Glomerular endothelial cell (primary cell): ENCODE measurements around the gene RPL13A. TPM values are rescaled to one million over a fixed set of nuclear protein-coding genes. Genes with fewer than 3 reads are reported as not detected.

Experiments
- DNase-seq: peaks from one replicate; pipeline ENCODE4 v3.0.0-alpha.2; 2011; ENCODE audit warnings: low read depth, low spot score; ENCODE audit errors: extremely low read depth
- total RNA-seq: library from RNA; depleted of rRNA; stranded (reverse); fragments of >200 nt; gene quantifications from 2 replicates; pipeline ENCODE4 v1.2.3, GENCODE V29; 2015

The RPL13A gene
- total RNA-seq, 1 donor from 2014 or later: 1,767 TPM

DNA sequence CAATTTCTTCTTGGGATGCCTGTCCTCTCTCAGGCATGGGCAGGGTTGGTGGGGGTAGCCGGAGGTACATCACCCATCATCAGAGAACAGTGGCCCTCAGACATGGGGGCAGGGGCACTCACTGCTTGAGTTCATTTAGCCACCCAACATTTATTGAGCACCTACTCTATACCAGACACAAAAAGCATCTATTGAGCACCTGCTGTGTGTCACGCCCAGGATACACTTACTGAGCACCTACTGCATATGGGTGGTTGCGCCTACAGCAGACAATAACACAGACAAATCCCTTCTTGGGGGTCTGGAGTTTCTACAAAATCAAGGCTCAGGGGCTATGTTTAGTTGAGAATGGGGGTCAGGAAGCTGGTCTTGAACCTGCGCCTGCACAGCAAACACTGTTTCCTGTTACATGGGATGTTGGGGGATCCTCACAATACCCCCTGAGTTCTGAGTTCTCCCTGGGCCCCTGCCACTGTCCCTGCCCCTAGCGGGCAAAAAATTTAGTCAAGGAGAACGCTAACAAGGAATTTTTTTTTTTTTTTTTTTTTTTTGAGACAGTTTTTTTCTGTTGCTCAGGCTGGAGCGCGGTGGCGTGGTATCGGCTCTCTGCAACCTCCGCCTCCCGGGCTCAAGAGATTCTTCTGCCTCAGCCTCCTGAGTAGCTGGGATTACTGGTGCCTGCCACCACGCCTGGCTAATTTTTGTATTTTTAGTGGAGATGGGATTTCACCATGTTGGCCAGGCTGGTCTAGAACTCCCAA lies 52.0 kb downstream of the RPL13A start:
- DNase-seq: no peak

Other genes starting within 250 kb of the RPL13A start
- 1.3 and 2.3 TPM in 2 replicates for gene SLC6A16, start 162.4 kb upstream of the RPL13A start, total RNA-seq
- not detected in 2 replicates for gene CD37, start 152.2 kb upstream of the RPL13A start, total RNA-seq
- gene TEAD2, start 125.2 kb upstream of the RPL13A start, total RNA-seq: 55.2 and 58.0 TPM in 2 replicates
- 0.19 and 1.6 TPM in 2 replicates for gene DKKL1, start 123.7 kb upstream of the RPL13A start, total RNA-seq
- not detected in 2 replicates for gene KASH5, start 99.4 kb upstream of the RPL13A start, total RNA-seq
- not detected in 2 replicates for gene PTH2, start 64.2 kb upstream of the RPL13A start, total RNA-seq
- not detected in 2 replicates for gene GFY, start 62.2 kb upstream of the RPL13A start, total RNA-seq
- gene SLC17A7, start 46.1 kb upstream of the RPL13A start, total RNA-seq: not detected in 2 replicates
- gene PIH1D1, start 35.8 kb upstream of the RPL13A start, total RNA-seq: 66.3 and 85.3 TPM in 2 replicates
- gene ALDH16A1, start 34.4 kb upstream of the RPL13A start, total RNA-seq: 50.8 and 51.3 TPM in 2 replicates
- gene FLT3LG, start 13.4 kb upstream of the RPL13A start, total RNA-seq: 3.1 and 4.4 TPM in 2 replicates
- 3,090 and 4,095 TPM in 2 replicates for gene RPS11, start 8.8 kb downstream of the RPL13A start, total RNA-seq
- gene FCGRT, start 25.1 kb downstream of the RPL13A start, total RNA-seq: 167 and 217 TPM in 2 replicates
- 71.5 and 95.5 TPM in 2 replicates for gene RCN3, start 40.4 kb downstream of the RPL13A start, total RNA-seq
- 79.9 and 91.1 TPM in 2 replicates for gene NOSIP, start 92.9 kb downstream of the RPL13A start, total RNA-seq
- gene PRRG2, start 93.7 kb downstream of the RPL13A start, total RNA-seq: 1.6 and 12.2 TPM in 2 replicates
- gene PRR12, start 103.6 kb downstream of the RPL13A start, total RNA-seq: 13.4 and 26.1 TPM in 2 replicates
- 110 and 120 TPM in 2 replicates for gene RRAS, start 152.5 kb downstream of the RPL13A start, total RNA-seq
- 47.0 and 68.6 TPM in 2 replicates for gene SCAF1, start 154.6 kb downstream of the RPL13A start, total RNA-seq
- 36.9 and 46.9 TPM in 2 replicates for gene IRF3, start 178.2 kb downstream of the RPL13A start, total RNA-seq
- gene BCL2L12, start 178.3 kb downstream of the RPL13A start, total RNA-seq: 18.6 and 21.2 TPM in 2 replicates
- gene PRMT1, start 189.7 kb downstream of the RPL13A start, total RNA-seq: 266 and 283 TPM in 2 replicates
- 1.5 and 1.8 TPM in 2 replicates for gene ADM5, start 202.0 kb downstream of the RPL13A start, total RNA-seq
- 18.6 and 28.4 TPM in 2 replicates for gene CPT1C, start 203.5 kb downstream of the RPL13A start, total RNA-seq